ENCODE measurements around the gene CCDC15. TPM values are rescaled to one million over a fixed set of nuclear protein-coding genes. Genes with fewer than 3 reads are reported as not detected.

CCDC15 gene
- total RNA-seq, 1 donor from 2014 or later = not detected

GRCh38 chr11:124937336-124937935 is 16.6 kb upstream of the CCDC15 start:
- Histone ChIP-seq H3K4me3 (no peak overlapping the region), H3K27ac (no peak overlapping the region), H3K27me3 (no peaks in the 10 kb centered on the region), H3K4me1 (no peaks in the 10 kb centered on the region), H3K36me3 (no peaks in the 10 kb centered on the region), H3K9me3 (no peaks in the 10 kb centered on the region)
- TF ChIP-seq, protein P1, sequence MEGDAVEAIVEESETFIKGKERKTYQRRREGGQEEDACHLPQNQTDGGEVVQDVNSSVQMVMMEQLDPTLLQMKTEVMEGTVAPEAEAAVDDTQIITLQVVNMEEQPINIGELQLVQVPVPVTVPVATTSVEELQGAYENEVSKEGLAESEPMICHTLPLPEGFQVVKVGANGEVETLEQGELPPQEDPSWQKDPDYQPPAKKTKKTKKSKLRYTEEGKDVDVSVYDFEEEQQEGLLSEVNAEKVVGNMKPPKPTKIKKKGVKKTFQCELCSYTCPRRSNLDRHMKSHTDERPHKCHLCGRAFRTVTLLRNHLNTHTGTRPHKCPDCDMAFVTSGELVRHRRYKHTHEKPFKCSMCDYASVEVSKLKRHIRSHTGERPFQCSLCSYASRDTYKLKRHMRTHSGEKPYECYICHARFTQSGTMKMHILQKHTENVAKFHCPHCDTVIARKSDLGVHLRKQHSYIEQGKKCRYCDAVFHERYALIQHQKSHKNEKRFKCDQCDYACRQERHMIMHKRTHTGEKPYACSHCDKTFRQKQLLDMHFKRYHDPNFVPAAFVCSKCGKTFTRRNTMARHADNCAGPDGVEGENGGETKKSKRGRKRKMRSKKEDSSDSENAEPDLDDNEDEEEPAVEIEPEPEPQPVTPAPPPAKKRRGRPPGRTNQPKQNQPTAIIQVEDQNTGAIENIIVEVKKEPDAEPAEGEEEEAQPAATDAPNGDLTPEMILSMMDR (IDR thresholded peaks at IDR 0.05) = no peak
- intact Hi-C loops (cut with DNase I) = no loop called here
- no peak for DNase-seq (ENCODE audit: low spot score in 2 of 2)

- Histone ChIP-seq H3K4me3 (no peak overlapping the region), H3K4me1 (no peaks in the 10 kb centered on the region), H3K27me3 (no peaks in the 10 kb centered on the region), H3K36me3 (no peaks in the 10 kb centered on the region), H3K27ac (no peak overlapping the region), H3K9me3 (no peaks in the 10 kb centered on the region)
- TF ChIP-seq, protein P1 (IDR thresholded peaks at IDR 0.05) = no peak
- DNase-seq (ENCODE audit: low spot score in 2 of 2) = no peak
- intact Hi-C loops (cut with DNase I) = no loop called here
Observed at GRCh38 chr11:124938206-124938765, 15.7 kb upstream of the CCDC15 start.

GRCh38 chr11:124938970-124939369 is 15.0 kb upstream of the CCDC15 start:
- H3K4me1 ChIP-seq = no peaks in the 10 kb centered on the region
- no peak overlapping the region for H3K27ac ChIP-seq
- no peaks in the 10 kb centered on the region for H3K9me3 ChIP-seq
- H3K4me3 ChIP-seq = no peak overlapping the region
- TF ChIP-seq, protein P1 (IDR thresholded peaks at IDR 0.05) = no peak
- no peaks in the 10 kb centered on the region for H3K36me3 ChIP-seq
- DNase-seq (ENCODE audit: low spot score in 2 of 2) = no peak
- intact Hi-C loops (cut with DNase I) = no loop called here
- H3K27me3 ChIP-seq = no peaks in the 10 kb centered on the region

GRCh38 chr11:124941703-124942102 is 12.3 kb upstream of the CCDC15 start:
- no peak overlapping the region for H3K4me3 ChIP-seq
- TF ChIP-seq, protein P1 (IDR thresholded peaks at IDR 0.05) = no peak
- intact Hi-C loops (cut with DNase I) = no loop called here
- DNase-seq (ENCODE audit: low spot score in 2 of 2) = no peak
- no peak overlapping the region for H3K27ac ChIP-seq
- H3K9me3 ChIP-seq = no peaks in the 10 kb centered on the region
- H3K4me1 ChIP-seq = no peaks in the 10 kb centered on the region
- H3K36me3 ChIP-seq = no peaks in the 10 kb centered on the region
- no peaks in the 10 kb centered on the region for H3K27me3 ChIP-seq

DNA sequence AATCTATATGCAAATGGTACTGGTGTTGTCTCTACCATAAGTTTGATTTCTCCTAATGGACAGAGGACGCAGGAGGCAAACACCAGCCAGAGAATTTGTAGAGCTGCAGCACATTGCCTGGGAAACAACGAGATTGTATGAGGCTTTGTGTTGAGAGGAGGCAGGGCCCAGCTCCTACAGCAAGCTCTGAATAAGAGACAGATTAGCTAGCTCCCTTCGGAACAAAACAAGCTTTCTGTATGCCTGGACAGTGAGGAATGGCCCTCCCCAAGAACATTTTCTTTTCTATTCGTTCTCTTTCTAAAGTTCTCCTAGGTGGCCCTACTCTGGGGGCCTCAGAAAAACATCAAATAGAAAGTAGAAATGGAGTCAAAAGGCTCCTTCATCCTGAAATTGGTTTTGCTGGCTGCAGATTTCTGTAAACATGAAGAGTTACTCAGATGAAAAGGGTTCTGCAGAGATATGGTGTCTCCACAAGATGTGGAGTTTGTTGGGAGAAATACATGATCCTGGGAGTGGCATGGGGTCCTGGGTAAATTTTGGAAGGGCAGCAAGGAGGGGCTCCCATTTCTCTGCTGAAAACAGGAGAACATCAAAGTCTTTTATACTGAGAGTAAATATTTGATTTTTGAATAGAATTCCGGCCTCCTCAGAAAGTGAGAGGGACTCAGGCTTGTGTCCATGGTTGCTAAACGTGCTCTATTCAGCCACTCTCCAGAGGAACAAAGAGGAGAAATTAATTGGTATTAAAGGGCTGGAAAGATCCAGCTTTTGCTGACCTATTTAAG is 11.3 kb upstream of the CCDC15 start:
- intact Hi-C loops (cut with DNase I) = no loop called here
- no peaks in the 10 kb centered on the region for H3K4me1 ChIP-seq
- no peak overlapping the region for H3K4me3 ChIP-seq

More for the DNA sequence above, 11.3 kb upstream of the CCDC15 start:
- DNase-seq (ENCODE audit: low spot score in 2 of 2) = no peak
- no peaks in the 10 kb centered on the region for H3K36me3 ChIP-seq
- H3K9me3 ChIP-seq = no peaks in the 10 kb centered on the region
- H3K27ac ChIP-seq = no peak overlapping the region
- H3K27me3 ChIP-seq = no peaks in the 10 kb centered on the region
- TF ChIP-seq, protein P1 (IDR thresholded peaks at IDR 0.05) = no peak

All from ascending aorta (tissue), 2 donors.